Ishikawa (cell line): Measurements from ENCODE around the gene DAB1.

Experiments
- EP300 ChIP-seq: IDR thresholded peaks from 2 replicates; pipeline ENCODE4 v1.6.1; 2012; ENCODE audit warnings: borderline replicate concordance
- FOXM1 ChIP-seq: IDR thresholded peaks from 2 replicates; pipeline ENCODE4 v1.6.1; 2012; ENCODE audit warnings: low read depth, borderline replicate concordance
- MAX ChIP-seq: IDR thresholded peaks from 2 replicates; pipeline ENCODE4 v1.6.1; 2012
- RAD21 ChIP-seq: IDR thresholded peaks from 2 replicates; pipeline ENCODE4 v1.6.1; 2012; ENCODE audit warnings: low read depth
- REST ChIP-seq: IDR thresholded peaks from 2 replicates; pipeline ENCODE4 v1.6.1; 2012; ENCODE audit warnings: low read depth, mild to moderate bottlenecking
- TAF1 ChIP-seq: IDR thresholded peaks from 2 replicates; pipeline ENCODE4 v1.6.1; 2012; ENCODE audit warnings: low read depth, mild to moderate bottlenecking
- YY1 ChIP-seq: IDR thresholded peaks from 2 replicates; pipeline ENCODE4 v1.6.1; 2012; ENCODE audit warnings: low read depth

- TF ChIP-seq YY1 (no peak), FOXM1 (no peak), MAX (no peak), EP300 (no peak), REST (no peak), RAD21 (no peak), TAF1 (no peak)
Measured at GRCh38 chr1:57262472-57262871, 161.4 kb downstream of the DAB1 start.
